Measurements from ENCODE around the gene VPS52. TPM values are rescaled to one million over a fixed set of nuclear protein-coding genes. Genes with fewer than 3 reads are reported as not detected.

VPS52 gene
- total RNA-seq, 1 experiment from 2014 or later = 47.8 TPM

DNA sequence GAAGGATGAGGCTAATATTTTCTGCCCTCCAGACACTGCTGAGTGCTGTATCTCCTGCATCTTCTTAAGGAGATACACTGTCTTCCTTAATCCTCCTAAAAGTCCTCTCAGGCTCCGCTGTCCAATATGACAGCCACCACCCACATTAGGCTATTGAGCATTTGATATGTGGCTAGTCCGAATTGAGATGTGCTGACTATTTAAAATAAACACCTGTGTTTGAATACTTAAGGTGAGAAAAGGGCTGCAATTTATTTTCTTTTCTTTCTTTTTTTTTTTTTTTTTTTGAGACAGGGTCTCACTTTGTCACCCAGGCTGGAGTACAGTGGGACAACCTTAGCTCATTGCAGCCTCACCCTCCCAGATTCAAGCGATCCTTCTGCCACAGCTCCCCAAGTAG lies 30.2 kb upstream of the VPS52 start:
- TF ChIP-seq, protein P1, sequence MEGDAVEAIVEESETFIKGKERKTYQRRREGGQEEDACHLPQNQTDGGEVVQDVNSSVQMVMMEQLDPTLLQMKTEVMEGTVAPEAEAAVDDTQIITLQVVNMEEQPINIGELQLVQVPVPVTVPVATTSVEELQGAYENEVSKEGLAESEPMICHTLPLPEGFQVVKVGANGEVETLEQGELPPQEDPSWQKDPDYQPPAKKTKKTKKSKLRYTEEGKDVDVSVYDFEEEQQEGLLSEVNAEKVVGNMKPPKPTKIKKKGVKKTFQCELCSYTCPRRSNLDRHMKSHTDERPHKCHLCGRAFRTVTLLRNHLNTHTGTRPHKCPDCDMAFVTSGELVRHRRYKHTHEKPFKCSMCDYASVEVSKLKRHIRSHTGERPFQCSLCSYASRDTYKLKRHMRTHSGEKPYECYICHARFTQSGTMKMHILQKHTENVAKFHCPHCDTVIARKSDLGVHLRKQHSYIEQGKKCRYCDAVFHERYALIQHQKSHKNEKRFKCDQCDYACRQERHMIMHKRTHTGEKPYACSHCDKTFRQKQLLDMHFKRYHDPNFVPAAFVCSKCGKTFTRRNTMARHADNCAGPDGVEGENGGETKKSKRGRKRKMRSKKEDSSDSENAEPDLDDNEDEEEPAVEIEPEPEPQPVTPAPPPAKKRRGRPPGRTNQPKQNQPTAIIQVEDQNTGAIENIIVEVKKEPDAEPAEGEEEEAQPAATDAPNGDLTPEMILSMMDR (IDR thresholded peaks at IDR 0.05; ENCODE audit: unreplicated experiment) = no peak
- POLR2A ChIA-PET = interaction anchor here (0.6 to 1.8 kb wide), 4 partner anchors 8 to 74 kb away, joined by 3 to 17 read pairs (median 4); partner anchors contain the start of gene B3GALT4
- H3K9me3 Mint-ChIP-seq (ENCODE audit: unreplicated experiment) = no peaks in the 10 kb centered on the region
- intact Hi-C loops (cut with micrococcal nuclease) = no loop called here
- no peaks in the 10 kb centered on the region for H3K27me3 Mint-ChIP-seq (ENCODE audit: insufficient read depth, unreplicated experiment)
- peaks cover 81% of the 10 kb centered on the region for H3K36me3 Mint-ChIP-seq (ENCODE audit: insufficient read depth, unreplicated experiment)
- H3K27ac Mint-ChIP-seq (ENCODE audit: low read depth, unreplicated experiment) = no peak overlapping the region
- BruUV-seq (replicated peaks) = no TSS peak
- H3K4me3 Mint-ChIP-seq (ENCODE audit: unreplicated experiment) = no peak overlapping the region
- H3K4me1 Mint-ChIP-seq (ENCODE audit: insufficient read depth, unreplicated experiment) = peaks cover 34% of the 10 kb centered on the region
- DNase-seq (ENCODE audit: unreplicated experiment) = no peak
- CTCF ChIA-PET = interaction anchor here (0.9 kb wide), 1 partner anchor 9 kb away, joined by 3 read pairs; no protein-coding TSS in a partner anchor

DNA sequence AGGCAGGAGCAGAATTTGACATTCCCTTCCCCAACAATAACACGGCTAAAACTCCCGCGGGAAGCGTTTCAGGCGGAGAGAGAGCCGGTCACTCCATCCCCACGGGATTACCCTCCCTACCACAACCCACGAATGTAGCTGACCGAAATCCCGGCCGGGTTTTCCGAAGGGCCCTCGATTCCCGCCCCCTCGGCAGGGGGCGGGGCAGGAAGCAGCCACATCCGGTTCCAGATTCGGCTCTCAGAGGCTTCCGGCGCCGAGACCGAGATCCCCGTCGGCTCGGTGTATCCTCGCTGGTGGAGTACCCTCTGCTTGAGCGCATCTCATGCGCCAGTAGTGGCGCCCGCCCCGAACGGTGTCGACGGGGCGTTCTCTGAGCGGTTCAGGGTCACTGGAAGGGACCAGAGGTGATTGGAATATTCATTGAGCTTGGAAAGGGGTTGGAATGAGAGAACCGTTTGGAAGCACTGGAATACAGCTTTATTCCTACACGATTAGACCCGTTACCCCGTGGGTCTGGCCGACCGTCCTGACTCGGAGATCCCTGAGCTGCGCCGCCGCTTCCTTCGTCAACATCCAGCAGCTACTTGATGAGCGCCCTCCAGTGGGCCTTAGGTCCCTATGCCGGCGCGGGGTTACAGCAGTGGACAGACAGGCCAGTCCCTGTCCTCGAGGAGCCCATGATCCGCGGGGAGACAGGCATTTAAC lies 27.7 kb upstream of the VPS52 start:
- intact Hi-C loops (cut with micrococcal nuclease) = loop anchor here (1.0 to 5.0 kb wide), 4 partner anchors 21 to 128 kb away; partner anchors contain the start of genes HSD17B8, RXRB and SLC39A7
- BruUV-seq (replicated peaks) = TSS peak; percentile 83

DNA sequence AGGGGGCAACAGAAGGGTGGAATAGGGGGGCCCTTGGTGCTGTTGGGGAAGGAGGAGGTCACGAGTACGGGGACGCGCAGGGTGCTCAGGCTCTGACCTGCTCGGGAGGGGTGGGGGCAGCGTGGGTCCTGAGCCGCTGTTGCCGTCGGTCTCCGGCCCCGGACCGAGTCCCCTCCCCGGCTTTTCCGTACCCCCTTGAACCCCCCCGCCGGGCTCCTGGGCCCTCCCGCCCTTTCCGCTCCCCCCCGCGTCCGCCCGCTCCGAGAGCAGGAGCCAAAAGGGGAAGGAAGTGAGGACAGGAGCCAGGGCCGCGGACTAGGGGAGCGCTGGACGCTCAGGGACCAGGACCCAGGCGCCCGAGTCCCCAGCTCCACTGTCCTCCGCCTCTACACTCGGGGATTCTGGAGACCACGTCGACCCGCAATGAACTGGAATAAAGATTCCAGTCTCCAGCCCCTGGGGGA lies 27.1 kb upstream of the VPS52 start, which contains the start of gene RGL2:
TSS of gene RGL2 (minus strand) at position 170 of the 464 bp plus-strand sequence. CDS start 332 bp downstream, outside the sequence.
- intact Hi-C loops (cut with micrococcal nuclease) = loop anchor here (1.0 to 5.0 kb wide), 4 partner anchors 20 to 128 kb away; partner anchors contain the start of genes HSD17B8, RXRB and SLC39A7
- POLR2A ChIA-PET = interaction anchor here (0.7 to 5.5 kb wide), 23 partner anchors 9 to 327 kb away, joined by 3 to 84 read pairs (median 4); partner anchors contain the start of genes B3GALT4, HSD17B8, PFDN6 and RPS18
- DNase-seq (ENCODE audit: unreplicated experiment) = peak; percentile 64
- Mint-ChIP-seq H3K4me1 (ENCODE audit: insufficient read depth, unreplicated experiment) (peaks cover 26% of the 10 kb centered on the region), H3K27me3 (ENCODE audit: insufficient read depth, unreplicated experiment) (no peaks in the 10 kb centered on the region), H3K4me3 (ENCODE audit: unreplicated experiment) (peak within 1 kb of the TSS; percentile 96), H3K36me3 (ENCODE audit: insufficient read depth, unreplicated experiment) (peaks cover 59% of the 10 kb centered on the region), H3K27ac (ENCODE audit: low read depth, unreplicated experiment) (peak within 1 kb of the TSS; percentile 100), H3K9me3 (ENCODE audit: unreplicated experiment) (no peaks in the 10 kb centered on the region)
- CTCF ChIA-PET = interaction anchor here (0.6 to 1.8 kb wide), 11 partner anchors 8 to 448 kb away, joined by 3 to 18 read pairs (median 4); partner anchors contain the start of genes CUTA, IP6K3, PFDN6 and WDR46
- TF ChIP-seq, protein P1 (IDR thresholded peaks at IDR 0.05; ENCODE audit: unreplicated experiment) = no peak
- BruUV-seq (replicated peaks) = no TSS peak

More for the DNA sequence above, 27.7 kb upstream of the VPS52 start:
- ChIA-PET CTCF (interaction anchor here (0.5 to 1.8 kb wide), 15 partner anchors 9 to 447 kb away, joined by 3 to 18 read pairs (median 4); partner anchors contain the start of genes CUTA, IP6K3, PFDN6 and RPS18), POLR2A (interaction anchor here (0.5 to 5.5 kb wide), 32 partner anchors 9 to 1327 kb away, joined by 3 to 84 read pairs (median 4); partner anchors contain the start of genes B3GALT4, DXO, HSD17B8 and PFDN6)
- TF ChIP-seq, protein P1 (IDR thresholded peaks at IDR 0.05; ENCODE audit: unreplicated experiment) = peak; percentile 64
- DNase-seq (ENCODE audit: unreplicated experiment) = peak; percentile 93
- Mint-ChIP-seq H3K27ac (ENCODE audit: low read depth, unreplicated experiment) (peak overlapping the region; percentile 100), H3K36me3 (ENCODE audit: insufficient read depth, unreplicated experiment) (peaks cover 59% of the 10 kb centered on the region), H3K9me3 (ENCODE audit: unreplicated experiment) (no peaks in the 10 kb centered on the region), H3K27me3 (ENCODE audit: insufficient read depth, unreplicated experiment) (no peaks in the 10 kb centered on the region), H3K4me1 (ENCODE audit: insufficient read depth, unreplicated experiment) (peaks cover 28% of the 10 kb centered on the region), H3K4me3 (ENCODE audit: unreplicated experiment) (peak overlapping the region; percentile 96)
